ENCODE results near the gene GSTM3.

DNA sequence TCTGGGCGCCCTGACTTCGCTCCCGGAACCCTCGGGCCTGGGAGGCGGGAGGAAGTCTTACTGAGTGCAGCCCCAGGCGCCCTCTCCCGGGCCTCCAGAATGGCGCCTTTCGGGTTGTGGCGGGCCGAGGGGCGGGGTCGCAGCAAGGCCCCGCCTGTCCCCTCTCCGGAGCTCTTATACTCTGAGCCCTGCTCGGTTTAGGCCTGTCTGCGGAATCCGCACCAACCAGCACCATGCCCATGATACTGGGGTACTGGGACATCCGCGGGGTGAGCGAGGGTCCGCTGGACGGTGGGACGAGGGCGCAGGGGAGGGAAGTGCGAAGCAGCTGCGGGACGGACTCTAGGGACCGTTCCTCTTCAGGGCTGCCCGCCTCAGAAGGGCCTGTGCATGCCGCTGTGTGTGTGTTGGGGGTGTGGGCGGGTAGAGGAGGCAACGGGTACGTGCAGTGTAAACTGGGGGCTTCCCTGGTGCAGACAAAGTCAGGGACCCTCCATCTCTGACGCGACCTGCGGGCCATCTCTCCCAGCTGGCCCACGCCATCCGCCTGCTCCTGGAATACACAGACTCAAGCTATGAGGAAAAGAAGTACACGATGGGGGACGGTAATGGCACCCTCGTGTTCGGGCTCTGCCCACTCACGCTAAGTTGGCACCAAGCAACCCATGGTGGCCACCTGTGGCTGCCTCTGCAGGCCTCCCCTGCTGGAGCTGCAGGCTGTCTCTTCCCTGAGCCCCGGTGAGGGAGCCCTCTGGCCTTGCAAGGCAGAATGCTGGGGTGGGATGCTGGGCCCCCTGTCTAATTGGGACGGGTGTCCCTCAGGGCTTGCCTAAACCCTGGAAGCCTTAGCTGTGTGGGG lies 53.0 kb downstream of the GSTM3 start, which contains the start of gene GSTM1:
- TF ChIP-seq REST (IDR thresholded peaks at IDR 0.05; ENCODE audit: insufficient read depth in 1 of 2, low read depth in 2 of 2, low read length in 2 of 2), result no peak
- no peak for TF ChIP-seq SIN3A (IDR thresholded peaks at IDR 0.05; ENCODE audit: borderline replicate concordance, insufficient read depth, low read length)
- TF ChIP-seq POLR2AphosphoS5 (IDR thresholded peaks at IDR 0.05; ENCODE audit: low read depth, low read length), result no peak
